Small intestine (tissue), 7 donors: ENCODE results near the gene GPR18. TPM values are rescaled to one million over a fixed set of nuclear protein-coding genes. Genes with fewer than 3 reads are reported as not detected.

Experiments
- DNase-seq, 2 donors: peaks; one replicate each; pipeline versions ENCODE4 v3.0.0 to v3.0.0-alpha.2; 2013
- FAIRE-seq: peaks from 2 replicates; lab custom pipeline; 2012; peaks lifted over from hg19 to GRCh38; lab: Jason Lieb, UNC
- H3K27ac ChIP-seq, 3 donors: one replicate each; pipeline ENCODE4 v1.5.1; 2013; ENCODE audit warnings: low read length in 2 of 3, mild to moderate bottlenecking in 2 of 3, control low read depth in 1 of 3, inconsistent platforms in 1 of 3, low read depth in 1 of 3, moderate library complexity in 1 of 3
- H3K27me3 ChIP-seq, 3 donors: one replicate each; pipeline ENCODE4 v1.6.1; 2013; ENCODE audit warnings: low read length in 3 of 3, inconsistent platforms in 1 of 3; ENCODE audit not compliant: control insufficient read depth in 3 of 3, insufficient read depth in 3 of 3
- H3K36me3 ChIP-seq, 3 donors: one replicate each; pipeline ENCODE4 v1.6.1; 2013; ENCODE audit warnings: low read length in 3 of 3, inconsistent platforms in 1 of 3, low read depth in 1 of 3, mild to moderate bottlenecking in 1 of 3, moderate library complexity in 1 of 3; ENCODE audit not compliant: control insufficient read depth in 3 of 3, insufficient read depth in 2 of 3
- H3K4me1 ChIP-seq, 3 donors: one replicate each; pipeline ENCODE4 v1.6.1; 2013; ENCODE audit warnings: low read length in 2 of 3, inconsistent platforms in 1 of 3, low read depth in 1 of 3, mild to moderate bottlenecking in 1 of 3, moderate library complexity in 1 of 3; ENCODE audit not compliant: control insufficient read depth in 3 of 3, insufficient read depth in 2 of 3
- H3K4me3 ChIP-seq, 3 donors: one replicate each; pipeline ENCODE4 v1.5.1; 2013; ENCODE audit warnings: low read length in 3 of 3, control low read depth in 1 of 3, inconsistent platforms in 1 of 3, low read depth in 1 of 3, mild to moderate bottlenecking in 1 of 3, moderate library complexity in 1 of 3
- H3K9me3 ChIP-seq, 2 donors: one replicate each; pipeline ENCODE4 v1.6.1; 2013; ENCODE audit warnings: low read depth in 1 of 2, low read length in 1 of 2; ENCODE audit not compliant: control insufficient read depth in 2 of 2, insufficient read depth in 1 of 2
- WGBS, 3 donors: extraction: QIAGEN DNeasy Blood & Tissue Kit; methylation state at CpG; one replicate each; pipeline ENCODE4 v1.1.7; 2013; 5-methylcytosine and 5-hydroxymethylcytosine counted together
- polyA plus RNA-seq, 4 donors: library from polyadenylated mRNA; stranded (reverse) in 3 of 4; unstranded in 1 of 4; fragments of 200-250 nt in 3 of 4; fragments of 120-200 nt in 1 of 4; gene quantifications; one replicate each; pipeline versions ENCODE4 v1.2.1 to v1.2.3, GENCODE V29; 2013
- donor health status: healthy with polysubstance abuse.
- donor health status: control.
- donor health status: control.
- donor health status: Bipolar disorder and iron deficiency.
- donor health status: healthy.

Gene GPR18
- polyA plus RNA-seq, 4 donors, result 0.54 to 1.1 (median 0.66) TPM; not detected in 1

DNA sequence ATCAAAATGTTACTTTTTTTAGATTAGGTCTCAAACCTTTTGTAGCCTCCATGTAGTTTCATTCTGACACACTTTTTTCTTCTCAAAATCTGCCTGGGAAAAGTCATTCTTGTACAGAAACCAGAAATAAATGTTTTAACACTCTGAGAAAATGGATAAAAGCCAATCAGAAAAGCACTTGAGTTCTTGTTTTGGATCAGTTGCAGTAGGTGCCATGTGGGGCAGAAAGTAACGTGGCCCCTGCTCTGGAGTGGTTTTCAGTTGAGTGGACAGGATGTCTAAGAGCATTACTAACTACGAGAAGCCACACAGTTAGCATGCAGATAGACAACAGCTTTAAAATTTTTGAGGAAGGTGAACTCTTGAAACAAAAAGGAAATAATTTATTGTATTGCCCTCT, 29.9 kb upstream of the GPR18 start:
- FAIRE-seq (no peak), DNase-seq (no peak)
- WGBS, 3 donors, result 63 to 92% (median 67%) methylated on average over 2 of the region's 2 CpGs
- no peaks in the 10 kb centered on the region for H3K9me3 ChIP-seq
- peaks cover 0 to 13% (median 0%) of the 10 kb centered on the region in 3 donors for H3K36me3 ChIP-seq
- H3K27ac ChIP-seq, result no peak overlapping the region
- H3K27me3 ChIP-seq, result no peaks in the 10 kb centered on the region
- no peak overlapping the region for H3K4me3 ChIP-seq
- H3K4me1 ChIP-seq, result peaks cover 0 to 14% (median 5%) of the 10 kb centered on the region in 3 donors

DNA sequence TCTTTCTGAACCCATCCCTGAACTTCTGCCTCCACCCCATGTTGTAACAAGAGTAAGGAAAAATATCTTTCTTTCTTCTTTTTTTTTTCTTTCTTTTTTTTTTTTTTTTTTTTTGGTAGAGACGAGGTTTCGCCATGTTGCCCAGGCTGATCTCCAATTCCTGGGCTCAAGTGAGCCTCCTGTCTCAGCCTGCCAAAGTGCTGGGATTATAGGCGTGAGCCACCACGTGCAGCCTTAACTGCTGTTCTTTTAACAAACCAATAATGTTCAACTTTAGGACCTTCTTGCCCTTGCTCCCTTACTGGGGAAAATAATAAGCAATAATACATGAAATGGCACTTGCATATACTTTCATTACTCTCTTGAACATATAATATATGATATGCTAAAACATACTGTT, 29.4 kb upstream of the GPR18 start:
- no peaks in the 10 kb centered on the region for H3K27me3 ChIP-seq
- peaks cover 0 to 13% (median 0%) of the 10 kb centered on the region in 3 donors for H3K36me3 ChIP-seq
- H3K27ac ChIP-seq, result no peak overlapping the region
- peaks cover 0 to 17% (median 5%) of the 10 kb centered on the region in 3 donors for H3K4me1 ChIP-seq
- no peak overlapping the region for H3K4me3 ChIP-seq
- DNase-seq (no peak), FAIRE-seq (no peak)
- WGBS, 3 donors, result 80 to 95% (median 85%) methylated on average over 4 of the region's 4 CpGs
- H3K9me3 ChIP-seq, result no peaks in the 10 kb centered on the region

DNA sequence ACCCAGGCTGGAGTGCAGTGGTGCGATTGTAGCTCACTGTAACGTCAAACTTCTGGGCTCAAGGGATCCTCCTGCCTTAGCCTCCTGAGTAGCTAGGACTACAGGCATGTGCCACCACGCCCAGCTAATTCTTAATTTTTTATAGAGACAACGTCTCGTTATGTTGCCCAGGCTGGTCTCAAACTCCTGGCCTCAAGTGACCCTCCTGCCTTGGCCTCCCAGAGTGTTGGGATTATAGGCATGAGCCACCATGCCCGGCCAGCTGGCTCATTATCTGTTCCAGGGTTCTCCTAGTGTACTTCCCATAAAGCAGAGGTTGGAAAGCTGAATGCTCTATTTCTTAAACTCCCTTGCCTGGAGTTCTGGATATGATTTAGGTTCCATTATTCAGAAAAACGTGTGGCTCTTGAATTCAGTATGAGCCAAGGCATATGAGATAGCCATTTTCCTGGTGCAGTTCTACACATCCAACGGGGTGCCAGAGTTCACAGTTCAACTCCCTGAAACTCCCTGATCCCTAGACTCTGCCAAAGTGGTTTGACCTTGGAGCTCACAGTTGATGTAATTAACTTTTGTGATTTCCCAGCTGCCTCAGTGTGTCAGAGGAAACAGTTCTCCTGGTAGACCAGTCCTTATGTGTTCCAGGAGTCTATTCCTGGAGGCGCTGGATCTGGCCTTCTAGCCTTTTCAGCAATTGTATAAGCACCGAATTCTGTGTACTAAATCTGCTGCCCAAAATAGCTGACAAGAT, 27.4 kb upstream of the GPR18 start:
- DNase-seq (peak; percentile 23 to 89), FAIRE-seq (no peak)
- no peaks in the 10 kb centered on the region for H3K9me3 ChIP-seq
- 51 to 68% (median 67%) methylated on average over 10 of the region's 10 CpGs for WGBS, 3 donors
- H3K36me3 ChIP-seq, result peaks cover 0 to 19% (median 2%) of the 10 kb centered on the region in 3 donors
- peak overlapping the region in 2 of 3 donors; percentile 13 to 58 for H3K27ac ChIP-seq
- H3K27me3 ChIP-seq, result no peaks in the 10 kb centered on the region
- H3K4me1 ChIP-seq, result peaks cover 0 to 17% (median 5%) of the 10 kb centered on the region in 3 donors
- H3K4me3 ChIP-seq, result no peak overlapping the region

DNA sequence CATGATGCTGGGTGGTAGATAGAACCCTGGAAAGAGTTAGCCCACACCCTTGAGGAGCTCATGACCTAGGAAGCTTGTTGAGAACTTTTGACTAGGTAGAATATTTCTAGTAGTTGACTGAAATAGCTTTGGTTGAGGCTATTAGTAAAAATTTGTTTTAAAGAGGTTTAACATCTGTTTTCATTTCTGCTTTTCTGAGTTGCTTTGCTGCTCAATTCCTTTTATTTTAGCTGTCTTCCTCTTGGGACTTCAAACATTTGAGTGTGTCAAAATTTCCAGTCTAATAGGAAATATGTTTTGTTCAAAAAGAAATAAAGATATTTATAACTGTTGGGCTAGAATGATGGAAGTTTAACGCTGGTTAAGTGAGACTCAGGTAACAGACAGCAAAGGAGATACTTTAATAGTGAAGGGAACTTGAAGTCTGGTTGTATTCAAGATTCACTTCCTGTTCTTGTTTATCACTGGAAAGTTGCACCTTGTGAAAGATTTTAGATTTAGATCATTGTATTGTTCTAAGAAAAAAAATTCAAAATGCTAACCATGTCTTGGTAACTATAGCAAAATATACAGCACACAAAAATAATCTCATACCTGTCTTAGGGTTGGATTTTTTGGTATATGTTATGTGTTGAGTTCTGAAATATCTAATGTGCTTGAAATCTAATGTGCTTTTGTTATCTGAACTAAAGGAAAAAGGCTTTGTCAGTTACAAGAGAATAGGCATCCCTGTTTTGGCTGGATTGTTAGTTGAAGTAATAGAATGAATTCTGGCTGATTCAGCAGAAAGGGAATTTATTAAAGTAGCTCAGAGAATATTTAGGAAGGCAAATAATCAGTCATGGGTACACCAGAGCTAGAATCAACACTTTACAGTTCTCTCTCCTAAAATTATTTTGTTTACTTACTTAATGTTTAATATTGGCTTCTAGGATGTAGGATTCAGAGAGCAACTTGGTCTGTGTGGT, 24.4 kb upstream of the GPR18 start:
- no peak for FAIRE-seq
- H3K27me3 ChIP-seq, result no peaks in the 10 kb centered on the region
- H3K4me1 ChIP-seq, result peaks cover 0 to 17% (median 5%) of the 10 kb centered on the region in 3 donors
- H3K9me3 ChIP-seq, result no peaks in the 10 kb centered on the region
- H3K27ac ChIP-seq, result peak overlapping the region in 2 of 3 donors; percentile 41 to 86
- 59 to 94% (median 67%) methylated on average over 1 of the region's 1 CpG for WGBS, 3 donors
- no peak overlapping the region for H3K4me3 ChIP-seq
- peaks cover 0 to 18% (median 5%) of the 10 kb centered on the region in 3 donors for H3K36me3 ChIP-seq
- DNase-seq, result no peak

DNA sequence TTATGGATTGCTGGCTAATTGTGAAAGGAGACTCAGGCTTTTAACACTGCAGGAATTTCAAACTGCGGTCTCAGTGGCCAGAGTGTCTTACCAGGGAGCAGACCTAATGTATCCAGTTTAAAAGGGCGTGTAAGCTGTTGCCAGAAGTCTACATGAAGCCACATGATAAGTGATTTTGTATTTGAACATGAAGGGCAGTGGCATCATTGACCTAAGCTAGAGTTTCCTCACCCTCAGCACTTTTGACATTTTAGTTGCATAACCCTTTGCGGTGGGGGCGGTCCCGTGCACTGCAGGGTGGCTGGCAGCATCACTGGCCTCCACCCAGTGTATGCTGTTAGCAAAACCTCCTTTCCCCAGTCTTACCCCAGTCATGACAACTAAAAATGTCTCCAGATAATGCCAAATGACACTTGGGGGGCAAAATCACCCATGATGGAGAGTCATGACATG, 23.7 kb upstream of the GPR18 start:
- H3K27me3 ChIP-seq, result no peaks in the 10 kb centered on the region
- DNase-seq (no peak), FAIRE-seq (no peak)
- no peak overlapping the region for H3K4me3 ChIP-seq
- 69 to 87% (median 77%) methylated on average over 5 of the region's 5 CpGs for WGBS, 3 donors
- peaks cover 0 to 17% (median 5%) of the 10 kb centered on the region in 3 donors for H3K4me1 ChIP-seq
- peaks cover 0 to 13% (median 5%) of the 10 kb centered on the region in 3 donors for H3K36me3 ChIP-seq
- no peaks in the 10 kb centered on the region for H3K9me3 ChIP-seq
- peak overlapping the region in 2 of 3 donors; percentile 41 to 86 for H3K27ac ChIP-seq

DNA sequence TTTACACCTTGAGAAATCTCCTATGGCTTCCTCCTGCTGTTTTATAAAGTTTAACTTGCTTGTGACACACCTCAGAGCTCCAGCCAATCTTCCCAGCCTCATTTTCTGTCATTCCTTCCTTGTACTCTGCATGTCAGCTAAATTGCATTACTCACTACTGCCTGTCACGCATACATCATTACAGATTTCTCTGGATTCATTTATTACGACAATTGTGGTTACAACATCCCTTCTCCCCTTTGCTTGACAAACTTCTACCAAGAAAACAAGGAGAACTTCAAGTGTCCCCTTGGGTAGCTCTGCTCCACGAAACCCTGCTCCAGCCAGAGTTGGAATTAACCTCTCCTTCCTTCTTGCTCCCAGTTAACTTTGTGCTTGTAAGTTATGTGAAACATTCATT, 22.0 kb upstream of the GPR18 start:
- Histone ChIP-seq H3K27me3 (no peaks in the 10 kb centered on the region), H3K36me3 (peaks cover 0 to 17% (median 5%) of the 10 kb centered on the region in 3 donors), H3K9me3 (no peaks in the 10 kb centered on the region), H3K27ac (peak overlapping the region in 2 of 3 donors; percentile 14 to 56), H3K4me3 (no peak overlapping the region), H3K4me1 (peaks cover 0 to 8% (median 0%) of the 10 kb centered on the region in 3 donors)
- no peak for FAIRE-seq
- peak; percentile 16 to 45 for DNase-seq
- WGBS, 3 donors, result 68 to 73% (median 71%) methylated on average over 3 of the region's 3 CpGs

DNA sequence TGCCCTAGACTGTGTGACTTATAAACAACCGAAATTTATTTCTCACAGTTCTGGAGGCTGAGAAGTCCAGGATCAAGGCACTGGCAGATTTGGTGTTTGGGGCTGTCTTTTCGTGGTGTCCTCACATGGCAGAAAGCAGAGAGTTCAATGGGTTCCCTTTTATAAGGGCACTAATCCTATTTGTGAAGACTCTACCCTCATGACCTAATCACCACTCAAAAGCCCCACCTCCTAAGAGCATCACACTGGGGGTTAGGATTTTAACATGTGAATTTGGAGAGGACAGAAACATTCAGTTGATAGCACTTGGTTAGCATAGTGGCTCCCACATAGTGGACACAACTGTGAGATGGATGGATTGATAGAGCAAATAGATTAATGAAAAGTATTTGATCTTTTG, 21.5 kb upstream of the GPR18 start:
- Histone ChIP-seq H3K4me3 (no peak overlapping the region), H3K27me3 (no peaks in the 10 kb centered on the region), H3K36me3 (peaks cover 0 to 20% (median 5%) of the 10 kb centered on the region in 3 donors), H3K9me3 (no peaks in the 10 kb centered on the region), H3K27ac (peak overlapping the region in 1 of 3 donors; percentile 27), H3K4me1 (peaks cover 0 to 8% (median 0%) of the 10 kb centered on the region in 3 donors)
- WGBS, 3 donors, result 94 to 98% (median 94%) methylated on average over 2 of the region's 2 CpGs
- FAIRE-seq, result no peak
- DNase-seq, result no peak

DNA sequence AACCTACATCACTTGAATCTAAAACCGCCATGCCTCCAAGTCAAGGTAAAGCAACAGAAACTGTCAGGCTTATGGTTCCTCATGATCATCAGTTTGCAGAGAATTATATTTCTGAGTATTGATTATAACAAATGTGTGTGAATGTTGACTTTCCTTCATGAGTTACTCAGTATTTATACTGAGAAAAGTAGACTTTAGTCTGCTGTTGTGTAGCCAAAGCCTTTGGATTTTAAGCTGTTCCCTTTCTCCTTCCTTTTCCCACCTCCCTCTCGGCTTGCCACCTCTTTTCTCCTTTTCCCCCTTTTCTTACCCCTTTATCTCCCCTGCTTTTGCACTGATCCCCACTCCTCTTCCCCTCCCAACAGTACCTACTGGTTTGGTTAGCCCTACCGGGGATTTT, 20.7 kb upstream of the GPR18 start:
- no peak for DNase-seq
- peaks cover 0 to 20% (median 5%) of the 10 kb centered on the region in 3 donors for H3K36me3 ChIP-seq
- no peak for FAIRE-seq
- no peak overlapping the region for H3K27ac ChIP-seq
- 85 to 89% (median 89%) methylated on average over 3 of the region's 3 CpGs for WGBS, 3 donors
- H3K27me3 ChIP-seq, result no peaks in the 10 kb centered on the region
- H3K4me1 ChIP-seq, result peaks cover 0 to 8% (median 0%) of the 10 kb centered on the region in 3 donors
- H3K4me3 ChIP-seq, result no peak overlapping the region
- no peaks in the 10 kb centered on the region for H3K9me3 ChIP-seq
